Astrocyte (in vitro differentiated cells and primary cell): Measurements from ENCODE around the gene ATP6AP2. TPM values are rescaled to one million over a fixed set of nuclear protein-coding genes. Genes with fewer than 3 reads are reported as not detected.

ENCODE experiments used
- DNase-seq: peaks from one replicate; pipeline ENCODE4 v3.0.0-alpha.2; 2010; ENCODE audit warnings: low read depth
- FAIRE-seq: peaks from 2 replicates; lab custom pipeline; 2011; peaks lifted over from hg19 to GRCh38; lab: Jason Lieb, UNC
- H2AFZ ChIP-seq: 2 replicates; pipeline ENCODE4 v1.6.0; 2012; ENCODE audit warnings: low read depth, low read length, inconsistent platforms
- H3K27ac ChIP-seq: 2 replicates; pipeline ENCODE4 v1.5.1; 2011; ENCODE audit warnings: low read depth, low read length, inconsistent platforms
- H3K27me3 ChIP-seq: 2 replicates; pipeline ENCODE4 v1.6.0; 2011; ENCODE audit warnings: low read length, inconsistent platforms; ENCODE audit not compliant: insufficient read depth
- H3K36me3 ChIP-seq: 2 replicates; pipeline ENCODE4 v1.5.1; 2011; ENCODE audit warnings: low read length, inconsistent platforms; ENCODE audit not compliant: insufficient read depth
- H3K4me1 ChIP-seq: 2 replicates; pipeline ENCODE4 v1.5.1; 2011; ENCODE audit warnings: low read length, inconsistent platforms; ENCODE audit not compliant: insufficient read depth
- H3K4me2 ChIP-seq: 2 replicates; pipeline ENCODE4 v1.6.0; 2012; ENCODE audit warnings: low read length, inconsistent platforms
- H3K4me3 ChIP-seq: 2 replicates; pipeline ENCODE4 v1.5.1; 2011; ENCODE audit warnings: low read depth, mild to moderate bottlenecking, low read length, inconsistent platforms; ENCODE audit not compliant: insufficient read depth
- H3K79me2 ChIP-seq: 2 replicates; pipeline ENCODE4 v1.6.0; 2012; ENCODE audit warnings: mild to moderate bottlenecking, low read length, inconsistent platforms; ENCODE audit not compliant: insufficient read depth
- H3K9ac ChIP-seq: 2 replicates; pipeline ENCODE4 v1.6.0; 2012; ENCODE audit warnings: mild to moderate bottlenecking, low read length, inconsistent platforms
- H3K9me3 ChIP-seq: 2 replicates; pipeline ENCODE4 v1.5.1; 2012; ENCODE audit warnings: low read depth, mild to moderate bottlenecking, low read length, inconsistent platforms; ENCODE audit not compliant: insufficient read depth
- H4K20me1 ChIP-seq: 2 replicates; pipeline ENCODE4 v1.6.0; 2012; ENCODE audit warnings: low read length, inconsistent platforms; ENCODE audit not compliant: insufficient read depth
- H3K27ac Mint-ChIP-seq: one replicate; pipeline ENCODE4 v1.8.0; 2021; ENCODE audit warnings: mild to moderate bottlenecking, mixed read lengths; ENCODE audit not compliant: unreplicated experiment
- H3K27me3 Mint-ChIP-seq: one replicate; pipeline ENCODE4 v1.8.0; 2021; ENCODE audit warnings: low read depth, mixed read lengths; ENCODE audit not compliant: unreplicated experiment
- H3K36me3 Mint-ChIP-seq: one replicate; pipeline ENCODE4 v1.8.0; 2021; ENCODE audit warnings: low read depth, mixed read lengths; ENCODE audit not compliant: unreplicated experiment
- H3K4me1 Mint-ChIP-seq: one replicate; pipeline ENCODE4 v1.8.0; 2021; ENCODE audit warnings: low read depth, mixed read lengths; ENCODE audit not compliant: unreplicated experiment
- H3K4me3 Mint-ChIP-seq: one replicate; pipeline ENCODE4 v1.8.0; 2021; ENCODE audit warnings: mild to moderate bottlenecking, moderate library complexity, mixed read lengths; ENCODE audit not compliant: unreplicated experiment
- H3K9me3 Mint-ChIP-seq: one replicate; pipeline ENCODE4 v1.8.0; 2021; ENCODE audit warnings: mild to moderate bottlenecking, mixed read lengths; ENCODE audit not compliant: unreplicated experiment
- CTCF ChIP-seq: IDR thresholded peaks from 2 replicates; pipeline ENCODE4 v1.5.1; 2011; ENCODE audit warnings: low read depth, mild to moderate bottlenecking, inconsistent platforms, low read length, moderate library complexity; ENCODE audit not compliant: insufficient read depth
- EZH2 ChIP-seq: IDR thresholded peaks from 2 replicates; pipeline ENCODE4 v1.6.1; 2012; ENCODE audit warnings: mild to moderate bottlenecking, low read length, inconsistent platforms; ENCODE audit not compliant: insufficient read depth
- total RNA-seq: library from RNA; stranded (reverse); gene quantifications from 2 replicates; pipeline ENCODE4 v1.2.1, GENCODE V29; 2021

ATP6AP2 gene
- total RNA-seq, 1 donor from 2014 or later, result 153 TPM

- H3K79me2 ChIP-seq, result no peaks in the 10 kb centered on the region
- DNase-seq (no peak), FAIRE-seq (peak; percentile 81)
- H2AFZ ChIP-seq, result no peak overlapping the region
- Mint-ChIP-seq H3K36me3 (peaks cover 6% of the 10 kb centered on the region), H3K27ac (no peak overlapping the region), H3K4me1 (no peaks in the 10 kb centered on the region), H3K27me3 (no peaks in the 10 kb centered on the region), H3K4me3 (no peak overlapping the region), H3K9me3 (no peaks in the 10 kb centered on the region)
- no peak overlapping the region for H3K9ac ChIP-seq
- no peaks in the 10 kb centered on the region for H3K4me1 ChIP-seq
- TF ChIP-seq EZH2 (no peak), CTCF (no peak)
- no peak overlapping the region for H3K4me3 ChIP-seq
- H4K20me1 ChIP-seq, result peaks cover 6% of the 10 kb centered on the region
- no peaks in the 10 kb centered on the region for H3K9me3 ChIP-seq
- H3K36me3 ChIP-seq, result peaks cover 6% of the 10 kb centered on the region
- no peak overlapping the region for H3K4me2 ChIP-seq
- H3K27me3 ChIP-seq, result no peaks in the 10 kb centered on the region
- no peak overlapping the region for H3K27ac ChIP-seq
Measured at GRCh38 chrX:40628506-40628905, 47.7 kb downstream of the ATP6AP2 start.

GRCh38 chrX:40632199-40632598 lies 51.4 kb downstream of the ATP6AP2 start:
- H3K4me3 ChIP-seq, result no peak overlapping the region
- Mint-ChIP-seq H3K36me3 (peaks cover 13% of the 10 kb centered on the region), H3K27ac (no peak overlapping the region), H3K4me3 (no peak overlapping the region), H3K27me3 (no peaks in the 10 kb centered on the region), H3K9me3 (no peaks in the 10 kb centered on the region), H3K4me1 (no peaks in the 10 kb centered on the region)
- H3K4me2 ChIP-seq, result no peak overlapping the region
- H2AFZ ChIP-seq, result no peak overlapping the region
- FAIRE-seq, result peak; percentile 64
- H3K4me1 ChIP-seq, result no peaks in the 10 kb centered on the region
- peaks cover 6% of the 10 kb centered on the region for H4K20me1 ChIP-seq
- H3K27me3 ChIP-seq, result no peaks in the 10 kb centered on the region
- H3K9me3 ChIP-seq, result no peaks in the 10 kb centered on the region
- peaks cover 15% of the 10 kb centered on the region for H3K36me3 ChIP-seq
- H3K27ac ChIP-seq, result no peak overlapping the region
- H3K9ac ChIP-seq, result no peak overlapping the region
- TF ChIP-seq EZH2 (no peak), CTCF (no peak)
- DNase-seq, result no peak
- no peaks in the 10 kb centered on the region for H3K79me2 ChIP-seq

- H3K27me3 ChIP-seq, result no peaks in the 10 kb centered on the region
- Mint-ChIP-seq H3K9me3 (no peaks in the 10 kb centered on the region), H3K4me1 (no peaks in the 10 kb centered on the region), H3K4me3 (no peak overlapping the region), H3K36me3 (peaks cover 14% of the 10 kb centered on the region), H3K27me3 (no peaks in the 10 kb centered on the region), H3K27ac (no peak overlapping the region)
- peaks cover 5% of the 10 kb centered on the region for H4K20me1 ChIP-seq
- no peak overlapping the region for H3K4me2 ChIP-seq
- no peaks in the 10 kb centered on the region for H3K4me1 ChIP-seq
- H3K9me3 ChIP-seq, result no peaks in the 10 kb centered on the region
- peaks cover 19% of the 10 kb centered on the region for H3K36me3 ChIP-seq
- peaks cover 24% of the 10 kb centered on the region for H3K79me2 ChIP-seq
- no peak overlapping the region for H3K4me3 ChIP-seq
- no peak overlapping the region for H2AFZ ChIP-seq
- DNase-seq (no peak), FAIRE-seq (peak; percentile 9)
- TF ChIP-seq CTCF, result no peak
- H3K27ac ChIP-seq, result no peak overlapping the region
- H3K9ac ChIP-seq, result no peak overlapping the region
Measured at GRCh38 chrX:40637687-40638086, 56.9 kb downstream of the ATP6AP2 start.
